LNCaP clone FGC (cell line): ENCODE results near the gene C1QC.

Experiments
- DNase-seq: peaks from one replicate; pipeline ENCODE4 v3.0.0-alpha.2; 2011; ENCODE audit warnings: low read depth
- H3K4me3 ChIP-seq: 2 replicates; pipeline ENCODE4 v1.5.1; 2011; ENCODE audit warnings: mild to moderate bottlenecking, low read depth, low read length, control low read depth
- CTCF ChIP-seq: IDR thresholded peaks from 2 replicates; pipeline ENCODE4 v1.5.1; 2012; ENCODE audit warnings: mild to moderate bottlenecking; ENCODE audit not compliant: control insufficient read depth, insufficient read depth; ENCODE audit errors: extremely low read depth

Gene C1QC

GRCh38 chr1:22676916-22677583 is 33.6 kb downstream of the C1QC start:
- H3K4me3 ChIP-seq: no peak overlapping the region
- no peak for TF ChIP-seq CTCF
- no peak for DNase-seq

GRCh38 chr1:22677931-22678896 is 34.8 kb downstream of the C1QC start:
- DNase-seq: no peak
- no peak for TF ChIP-seq CTCF
- H3K4me3 ChIP-seq: no peak overlapping the region

- peak; percentile 17 for DNase-seq
- no peak overlapping the region for H3K4me3 ChIP-seq
- no peak for TF ChIP-seq CTCF
These were observed 37.3 kb downstream of the C1QC start for GRCh38 chr1:22680726-22681125.

DNA sequence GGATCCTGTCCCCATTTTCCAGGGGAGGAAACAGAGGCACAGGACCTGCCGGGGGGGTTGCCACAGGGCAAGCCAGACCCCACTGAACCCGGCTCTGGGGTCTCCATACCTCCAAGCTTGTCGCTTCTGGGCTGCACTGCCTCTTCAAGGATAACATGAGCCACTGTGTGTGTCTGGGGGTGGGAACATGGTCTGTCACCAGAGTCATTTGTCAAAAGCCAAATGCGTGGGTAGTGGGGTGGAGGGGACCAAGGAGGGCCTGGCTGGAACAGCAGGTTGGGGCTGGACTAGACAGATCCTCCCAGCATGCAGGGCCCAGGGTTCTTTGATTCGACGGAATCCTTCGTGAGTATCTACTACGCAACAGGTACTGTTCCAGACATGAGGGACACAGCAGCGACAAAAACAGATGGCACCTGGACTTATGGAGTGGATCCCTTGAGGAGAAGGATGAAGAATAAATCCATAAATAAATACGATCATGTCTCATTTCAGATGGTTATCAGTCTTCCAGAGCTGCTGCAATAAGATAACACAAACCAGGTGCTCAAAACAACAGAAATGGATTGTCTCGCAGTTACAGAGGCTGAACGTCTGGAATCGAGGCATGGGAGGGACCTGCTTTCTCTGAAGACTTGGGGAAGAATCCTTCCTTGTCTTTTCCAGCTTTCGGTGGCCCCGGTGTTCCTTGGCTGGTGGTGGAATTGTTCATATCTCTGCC is 38.3 kb downstream of the C1QC start:
- DNase-seq: no peak
- H3K4me3 ChIP-seq: no peak overlapping the region
- no peak for TF ChIP-seq CTCF

DNA sequence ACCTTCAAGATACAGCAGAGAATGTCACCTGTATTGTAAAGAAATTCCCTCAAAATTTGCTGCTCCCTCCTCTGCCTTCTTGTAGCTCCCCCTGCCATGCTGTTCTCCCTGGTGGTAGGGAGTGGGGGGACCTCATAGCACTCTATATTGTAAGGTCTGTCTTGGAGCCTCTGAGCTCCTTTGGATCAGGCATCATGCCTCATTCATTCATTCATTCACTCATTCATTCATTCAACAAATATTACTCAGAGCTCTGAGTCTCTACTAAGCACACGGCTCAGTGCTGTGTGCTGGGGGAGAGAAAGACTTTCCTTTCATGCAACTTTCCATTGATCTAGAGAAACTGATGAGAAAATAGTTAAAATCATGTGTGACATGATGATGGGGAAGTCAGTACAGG is 40.1 kb downstream of the C1QC start:
- DNase-seq: no peak
- no peak overlapping the region for H3K4me3 ChIP-seq
- TF ChIP-seq CTCF: no peak

DNA sequence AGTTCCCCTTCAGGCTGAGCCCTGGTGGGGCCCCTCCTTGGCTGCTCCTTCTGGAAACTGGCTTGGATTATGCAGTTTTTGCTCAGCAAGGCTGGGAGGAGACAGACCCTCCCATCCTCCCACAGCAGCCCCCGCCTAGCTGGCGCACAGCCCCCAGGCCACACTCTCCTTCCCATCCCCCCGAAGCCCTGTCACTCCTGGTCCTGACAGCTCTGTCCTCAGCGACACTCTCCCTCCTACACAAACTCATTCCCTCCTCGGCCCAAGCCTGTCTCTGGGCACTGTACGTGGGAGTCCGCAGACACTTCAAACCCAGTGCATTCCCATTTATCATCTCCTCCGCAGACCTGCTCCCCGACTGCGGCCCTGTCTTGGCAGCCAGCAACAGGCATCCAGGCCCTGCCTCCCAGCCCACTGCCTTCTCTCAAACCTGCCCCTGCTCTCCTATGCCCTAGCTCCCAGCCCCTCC is 42.2 kb downstream of the C1QC start:
- DNase-seq: no peak
- TF ChIP-seq CTCF: no peak
- no peak overlapping the region for H3K4me3 ChIP-seq
